Renal cortex interstitium (tissue), 15 donors: ENCODE measurements around the gene PLA2G6. TPM values are rescaled to one million over a fixed set of nuclear protein-coding genes. Genes with fewer than 3 reads are reported as not detected.

Experiments used
- DNase-seq, 11 donors: peaks; one replicate each; pipeline ENCODE4 v3.0.0-alpha.2; 2013; ENCODE audit warnings: low read depth in 9 of 11, low spot score in 4 of 11; ENCODE audit errors: extremely low read depth in 1 of 11
- long read RNA-seq, 16 experiments: transcript quantifications; one replicate each; lab custom pipeline, GENCODE V29; 2026
- polyA plus RNA-seq, 3 donors: library from polyadenylated mRNA; unstranded; fragments of 120-200 nt; gene quantifications; one replicate each; pipeline ENCODE4 v1.2.1, GENCODE V29; 2013; ENCODE audit not compliant: insufficient read length in 3 of 3

The PLA2G6 gene
- polyA plus RNA-seq = 10 to 100 TPM; 41.5 to 81.8 (median 44.7) TPM
- long read RNA-seq, donor 1, partial matches to known transcripts = 0 of 1 reads
- long read RNA-seq, donor 1, other reads (novel, unspliced or antisense) = 0 of 1 reads
- long read RNA-seq, donor 2 = 0 reads
- long read RNA-seq, donor 3 = 0 reads
- long read RNA-seq, donor 4, partial matches to known transcripts = 0 of 3 reads
- long read RNA-seq, donor 4, other reads (novel, unspliced or antisense) = 0 of 3 reads
- long read RNA-seq, donor 5, partial matches to known transcripts = 6 of 6 reads
- long read RNA-seq, donor 5, other reads (novel, unspliced or antisense) = 0 of 6 reads
- long read RNA-seq, donor 6 = 0 reads
- long read RNA-seq, donor 7 = 0 reads
- long read RNA-seq, donor 8, partial matches to known transcripts = 8 of 8 reads
- long read RNA-seq, donor 8, other reads (novel, unspliced or antisense) = 0 of 8 reads
- long read RNA-seq, donor 9, partial matches to known transcripts = 5 of 7 reads
- long read RNA-seq, donor 9, other reads (novel, unspliced or antisense) = 0 of 7 reads
- long read RNA-seq, donor 10 = 0 reads
- long read RNA-seq, donor 11 = 0 reads
- long read RNA-seq, donor 12, partial matches to known transcripts = 0 of 1 reads
- long read RNA-seq, donor 12, other reads (novel, unspliced or antisense) = 0 of 1 reads
- long read RNA-seq, donor 13 = 0 reads
- long read RNA-seq, donor 14 = 0 reads
- long read RNA-seq, donor 15 = 0 reads
- long read RNA-seq, donor 16, partial matches to known transcripts = 28 of 32 reads
- long read RNA-seq, donor 16, other reads (novel, unspliced or antisense) = 0 of 32 reads

GRCh38 chr22:38181453-38182200 is at the start of gene PLA2G6:
Gene PLA2G6, minus strand, starts transcription at chr22:38181830. Its CDS starts 12,404 bp downstream, at chr22:38169426.
- peak; percentile 92 to 99 (median 97) for DNase-seq

DNA sequence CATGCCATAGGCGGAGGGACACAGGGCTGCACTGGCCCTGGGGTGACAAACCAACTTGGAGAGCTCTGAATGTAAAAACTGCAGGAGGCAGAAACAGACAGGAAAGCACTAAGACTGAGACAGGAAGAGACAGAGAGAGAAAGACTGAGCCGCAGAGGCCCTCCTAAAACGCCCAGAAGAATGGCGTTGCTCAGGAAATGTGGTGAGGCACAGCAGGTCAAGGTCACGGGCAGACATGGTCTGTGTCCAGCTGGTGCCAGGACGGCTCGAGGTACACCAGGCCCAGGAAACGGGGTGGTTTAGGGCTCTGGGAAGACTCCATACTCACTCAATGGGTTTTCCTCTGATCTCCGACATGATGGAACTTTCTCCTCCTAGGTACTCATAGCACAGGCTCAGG is 49.3 kb upstream of the PLA2G6 start:
- no peak for DNase-seq

GRCh38 chr22:38230108-38230825 is 48.6 kb upstream of the PLA2G6 start:
- no peak for DNase-seq

GRCh38 chr22:38228873-38229740 is 47.5 kb upstream of the PLA2G6 start:
- no peak for DNase-seq

DNA sequence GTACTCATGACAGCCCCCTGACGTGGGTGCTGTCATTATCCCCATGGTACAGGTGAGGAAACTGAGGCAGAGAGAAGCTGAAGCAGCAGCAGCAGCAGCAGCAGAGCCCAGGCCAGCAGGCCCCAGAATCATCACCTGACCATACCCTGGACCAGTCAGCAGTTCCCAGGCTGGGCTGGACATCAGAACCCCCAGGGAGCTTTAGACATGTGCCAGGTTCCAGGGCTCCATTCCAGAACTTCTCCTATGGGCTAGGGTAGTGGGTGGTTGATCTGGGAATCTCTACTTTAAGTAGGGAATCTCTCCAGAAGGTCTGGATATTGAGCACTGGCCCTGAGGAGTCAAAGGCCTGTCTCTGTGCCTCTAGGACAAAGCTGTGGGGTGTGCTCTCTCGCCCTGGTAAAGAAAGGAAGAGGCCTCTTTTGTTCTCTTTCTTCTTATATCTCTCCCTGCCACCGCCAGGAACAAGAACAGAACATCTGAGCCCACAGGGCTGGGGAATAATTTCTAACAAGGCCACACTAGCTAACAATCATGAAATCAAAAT is 46.8 kb upstream of the PLA2G6 start:
- DNase-seq = no peak

DNA sequence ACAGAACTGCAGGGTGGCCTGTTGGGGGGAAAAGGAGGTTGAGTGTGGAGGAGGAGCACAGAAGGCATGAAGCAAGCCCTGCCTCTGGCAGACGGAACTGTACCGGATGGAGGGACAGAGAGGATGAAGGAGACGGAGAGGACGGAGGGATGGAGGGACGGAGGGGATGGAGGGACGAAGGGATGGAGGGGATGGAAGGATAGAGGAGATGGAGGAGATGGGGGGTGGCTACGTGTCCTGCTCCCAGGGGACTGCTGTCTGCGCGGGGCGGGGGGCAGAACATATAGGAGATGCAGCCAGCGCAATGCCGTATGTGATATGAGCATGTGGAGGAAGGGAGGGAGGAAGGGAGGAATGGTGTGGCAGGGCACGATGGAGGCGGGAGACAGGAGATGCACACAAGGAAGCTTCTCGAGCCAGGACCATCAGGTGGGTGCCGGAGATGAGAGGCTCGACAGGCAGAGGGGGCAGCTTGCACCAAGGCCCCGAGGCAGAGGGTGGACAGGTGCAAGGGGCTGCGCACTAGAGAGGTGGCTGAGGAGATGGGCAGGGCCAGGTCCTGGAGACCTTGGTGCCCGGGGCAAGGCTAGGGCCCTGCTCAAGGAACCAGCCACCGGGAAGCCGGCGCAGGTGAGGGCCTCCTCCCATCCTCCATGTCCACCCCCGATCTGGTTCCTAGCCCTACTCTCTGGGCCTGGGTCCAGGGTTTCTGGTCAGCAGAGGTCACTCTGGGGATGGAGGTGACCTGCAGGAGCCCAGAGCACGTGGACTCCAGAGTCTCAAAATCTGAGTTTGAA is 45.4 kb upstream of the PLA2G6 start:
- no peak for DNase-seq

- DNase-seq = no peak
Measured at GRCh38 chr22:38223289-38223960, 41.8 kb upstream of the PLA2G6 start.

GRCh38 chr22:38222797-38223119 is 41.1 kb upstream of the PLA2G6 start:
- DNase-seq = no peak

- DNase-seq = no peak
Measured at GRCh38 chr22:38221908-38222796, 40.5 kb upstream of the PLA2G6 start.

DNA sequence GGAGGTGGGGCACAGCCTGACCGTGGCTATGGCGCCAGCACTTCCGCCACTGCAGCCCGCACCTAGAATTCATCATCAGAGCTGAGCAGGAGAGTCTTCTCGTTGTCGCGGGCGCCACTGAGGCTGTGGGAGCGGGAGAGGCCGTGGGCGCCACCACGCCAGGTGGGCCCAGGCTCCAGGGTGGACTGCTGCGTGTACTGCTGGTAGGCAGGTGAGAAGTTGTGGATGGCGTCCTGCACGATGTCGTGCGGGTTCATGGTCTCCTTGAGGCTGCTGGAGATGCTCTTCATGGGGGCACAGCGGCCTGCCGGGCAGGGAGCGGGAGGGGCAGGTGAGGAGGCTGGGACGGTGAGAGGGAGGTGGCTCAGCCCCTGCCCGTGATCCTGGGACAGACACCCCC is 39.8 kb upstream of the PLA2G6 start:
- no peak for DNase-seq

DNA sequence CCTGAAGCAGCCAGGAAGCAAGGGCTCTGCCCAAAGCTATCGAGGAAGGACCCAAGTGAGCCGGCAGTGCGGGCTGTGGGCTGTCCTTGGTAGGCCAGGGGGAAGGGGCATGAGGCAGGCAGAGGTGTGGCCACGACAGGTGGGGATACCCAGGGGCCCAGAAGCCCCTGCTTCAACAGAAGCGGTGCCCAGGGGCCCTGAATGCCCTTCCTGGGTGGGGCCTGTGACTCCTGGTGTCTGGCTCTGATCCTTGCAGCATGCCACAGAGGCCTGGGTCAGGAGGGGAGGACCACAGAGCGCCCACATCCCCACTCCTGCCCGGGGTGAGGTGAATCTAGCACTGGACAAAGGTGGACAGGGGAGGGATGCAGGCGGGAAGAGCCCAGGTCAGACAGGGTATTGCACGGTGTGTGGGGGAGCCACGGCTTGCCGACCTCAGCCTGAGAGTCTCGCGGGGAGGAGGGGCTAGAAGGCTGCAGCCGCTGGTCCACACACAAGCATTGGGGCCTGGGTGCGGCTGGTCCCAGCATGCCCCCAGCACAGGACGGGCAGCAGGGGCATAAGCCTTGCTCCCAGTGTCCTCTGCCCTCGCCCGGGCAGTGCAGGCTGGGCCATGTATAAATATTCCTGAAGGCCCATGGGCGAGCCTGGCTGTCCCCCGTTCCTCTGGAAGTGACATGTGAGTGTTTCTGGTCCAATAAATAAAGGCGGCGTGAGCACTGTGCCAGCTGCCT is 39.2 kb upstream of the PLA2G6 start:
- DNase-seq = no peak

GRCh38 chr22:38220163-38220562 is 38.5 kb upstream of the PLA2G6 start:
- DNase-seq = no peak

- DNase-seq = no peak
Measured at GRCh38 chr22:38219632-38220031, 38.0 kb upstream of the PLA2G6 start.

DNA sequence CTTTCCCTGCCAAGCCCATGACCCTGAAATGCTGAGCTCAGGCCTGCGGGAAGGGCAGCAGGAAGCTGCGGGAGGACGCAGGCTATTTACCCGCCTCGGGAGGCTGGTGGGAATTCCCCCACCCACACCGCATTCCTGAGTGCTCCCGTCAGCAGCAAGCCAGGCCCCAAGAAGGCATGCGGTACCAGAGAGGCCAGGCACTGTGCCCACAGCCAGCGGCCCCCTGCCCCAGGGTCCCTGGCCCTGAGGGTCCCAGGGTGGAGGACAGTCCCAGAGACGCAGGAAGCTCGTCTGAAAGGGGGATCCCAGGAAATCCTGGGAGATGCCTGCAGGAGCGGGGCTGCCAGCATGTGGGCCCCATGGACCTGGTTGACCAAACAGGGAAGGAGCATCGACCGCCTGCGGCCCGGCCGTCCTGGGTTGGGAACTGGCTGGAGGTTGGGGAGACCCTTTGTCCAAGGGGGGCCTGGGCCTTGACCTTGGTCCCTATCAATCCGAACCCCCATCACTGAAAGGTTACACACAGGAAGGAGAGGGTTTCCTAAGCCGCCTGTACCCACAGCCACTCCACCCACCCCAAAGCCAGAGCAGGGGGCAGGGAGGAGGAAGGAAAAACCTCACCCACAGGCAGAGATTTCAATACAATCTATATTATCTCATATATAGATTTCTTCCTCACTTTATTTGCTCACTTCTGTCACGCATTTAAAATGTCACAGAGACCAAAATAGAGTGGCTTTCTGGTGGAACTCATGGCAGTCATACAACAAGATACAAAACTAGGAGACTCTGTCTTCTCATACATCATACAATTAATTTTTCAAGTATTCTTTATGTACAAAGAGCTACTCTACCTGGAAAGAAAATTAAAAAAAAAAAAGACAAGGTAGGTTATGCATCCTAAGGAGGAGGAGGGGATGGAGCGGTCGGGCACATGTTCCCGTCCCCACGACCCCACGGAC is 37.3 kb upstream of the PLA2G6 start:
- DNase-seq = peak in 2 of 11 donors; percentile 56 to 63
